ENCODE measurements around the gene SLC25A17.
"Not testable (repeated sequence)": the region's sequence is repeated elsewhere in the genome, so short reads cannot be mapped to it uniquely, and the experiment has no call there.

SLC25A17 gene

GRCh38 chr22:40853333-40853732 is 34.2 kb upstream of the SLC25A17 start:
- no peak for ATAC-seq (ENCODE audit: insufficient read depth, low read depth)
- peak overlapping the region; percentile 14; the same call in 1 of the 2 replicates for H3K27ac ChIP-seq (ENCODE audit: low read length)
- H3K4me3 ChIP-seq (ENCODE audit: low read depth in 1 of 2, low read length in 2 of 2) = peak overlapping the region in 1 of 2 experiments; percentile 91; a peak in 2 of 4 replicates
- peaks cover 49% of the 10 kb centered on the region for H3K36me3 ChIP-seq (ENCODE audit: insufficient read depth, low read length)
- H3K4me2 ChIP-seq (ENCODE audit: insufficient read depth, low read length) = peak overlapping the region; percentile 88; the same call in 1 of the 2 replicates
- peaks cover 36% of the 10 kb centered on the region for H4K20me1 ChIP-seq (ENCODE audit: insufficient read depth, low read length)
- TF ChIP-seq CTCF (IDR thresholded peaks at IDR 0.05; ENCODE audit: borderline replicate concordance, extremely low read depth, low read length, poor library complexity, severe bottlenecking) (no peak), EZH2 (IDR thresholded peaks at IDR 0.05; ENCODE audit: borderline replicate concordance, low read depth, low read length, severe bottlenecking) (no peak)
- no peak for DNase-seq
- H3K79me2 ChIP-seq (ENCODE audit: insufficient read depth, low read length) = peaks cover 96% of the 10 kb centered on the region
- H3K9ac ChIP-seq (ENCODE audit: low read depth, low read length) = peak overlapping the region; percentile 84
- no peaks in the 10 kb centered on the region for H3K9me3 ChIP-seq (ENCODE audit: insufficient read depth, low read length, severe bottlenecking)
- H3K4me1 ChIP-seq (ENCODE audit: insufficient read depth, low read length) = peaks cover 53% of the 10 kb centered on the region
- H2AFZ ChIP-seq (ENCODE audit: low read depth, low read length) = no peak overlapping the region
- H3K27me3 ChIP-seq (ENCODE audit: insufficient read depth, low read length, poor library complexity) = no peaks in the 10 kb centered on the region

- DNase-seq; H3K4me2 ChIP-seq (ENCODE audit: insufficient read depth, low read length); H3K4me1 ChIP-seq (ENCODE audit: insufficient read depth, low read length); H3K4me3 ChIP-seq (ENCODE audit: low read depth in 1 of 2, low read length in 2 of 2); H3K27ac ChIP-seq (ENCODE audit: low read length); H2AFZ ChIP-seq (ENCODE audit: low read depth, low read length); H3K9me3 ChIP-seq (ENCODE audit: insufficient read depth, low read length, severe bottlenecking); H3K27me3 ChIP-seq (ENCODE audit: insufficient read depth, low read length, poor library complexity); ATAC-seq (ENCODE audit: insufficient read depth, low read depth); H3K9ac ChIP-seq (ENCODE audit: low read depth, low read length): not testable (repeated sequence)
- H4K20me1 ChIP-seq (ENCODE audit: insufficient read depth, low read length) = peaks cover 15% of the 10 kb centered on the region; the same call in 1 of the 2 replicates
- H3K36me3 ChIP-seq (ENCODE audit: insufficient read depth, low read length) = peaks cover 96% of the 10 kb centered on the region
- H3K79me2 ChIP-seq (ENCODE audit: insufficient read depth, low read length) = peaks cover 99% of the 10 kb centered on the region
Observed at GRCh38 chr22:40845816-40846215, 26.7 kb upstream of the SLC25A17 start.

GRCh38 chr22:40844951-40845350 is 25.8 kb upstream of the SLC25A17 start:
- ATAC-seq (ENCODE audit: insufficient read depth, low read depth) = no peak

GRCh38 chr22:40838486-40838885 is 19.3 kb upstream of the SLC25A17 start:
- TF ChIP-seq CTCF (IDR thresholded peaks at IDR 0.05; ENCODE audit: borderline replicate concordance, extremely low read depth, low read length, poor library complexity, severe bottlenecking) (no peak), EZH2 (IDR thresholded peaks at IDR 0.05; ENCODE audit: borderline replicate concordance, low read depth, low read length, severe bottlenecking) (no peak)
- H2AFZ ChIP-seq (ENCODE audit: low read depth, low read length) = no peak overlapping the region
- H3K79me2 ChIP-seq (ENCODE audit: insufficient read depth, low read length) = peaks cover 83% of the 10 kb centered on the region
- no peak overlapping the region for H3K27ac ChIP-seq (ENCODE audit: low read length)
- no peak overlapping the region for H3K4me3 ChIP-seq (ENCODE audit: low read depth in 1 of 2, low read length in 2 of 2)
- no peaks in the 10 kb centered on the region for H3K27me3 ChIP-seq (ENCODE audit: insufficient read depth, low read length, poor library complexity)
- ATAC-seq (ENCODE audit: insufficient read depth, low read depth) = no peak
- DNase-seq = no peak
- no peak overlapping the region for H3K9ac ChIP-seq (ENCODE audit: low read depth, low read length)
- peaks cover 12% of the 10 kb centered on the region for H4K20me1 ChIP-seq (ENCODE audit: insufficient read depth, low read length)
- H3K4me2 ChIP-seq (ENCODE audit: insufficient read depth, low read length) = no peak overlapping the region
- H3K9me3 ChIP-seq (ENCODE audit: insufficient read depth, low read length, severe bottlenecking) = no peaks in the 10 kb centered on the region
- H3K4me1 ChIP-seq (ENCODE audit: insufficient read depth, low read length) = no peaks in the 10 kb centered on the region
- peaks cover 92% of the 10 kb centered on the region for H3K36me3 ChIP-seq (ENCODE audit: insufficient read depth, low read length)

More at GRCh38 chr22:40844951-40845350, 25.8 kb upstream of the SLC25A17 start:
- no peaks in the 10 kb centered on the region for H3K27me3 ChIP-seq (ENCODE audit: insufficient read depth, low read length, poor library complexity)
- no peak for DNase-seq
- peaks cover 99% of the 10 kb centered on the region for H3K79me2 ChIP-seq (ENCODE audit: insufficient read depth, low read length)
- no peak overlapping the region for H2AFZ ChIP-seq (ENCODE audit: low read depth, low read length)
- no peak for TF ChIP-seq EZH2 (IDR thresholded peaks at IDR 0.05; ENCODE audit: borderline replicate concordance, low read depth, low read length, severe bottlenecking)
- no peak for TF ChIP-seq CTCF (IDR thresholded peaks at IDR 0.05; ENCODE audit: borderline replicate concordance, extremely low read depth, low read length, poor library complexity, severe bottlenecking)
- peaks cover 10% of the 10 kb centered on the region; the same call in 1 of the 2 replicates for H4K20me1 ChIP-seq (ENCODE audit: insufficient read depth, low read length)
- peaks cover 97% of the 10 kb centered on the region for H3K36me3 ChIP-seq (ENCODE audit: insufficient read depth, low read length)
- H3K4me2 ChIP-seq (ENCODE audit: insufficient read depth, low read length) = no peak overlapping the region
- no peak overlapping the region for H3K4me3 ChIP-seq (ENCODE audit: low read depth in 1 of 2, low read length in 2 of 2)
- H3K4me1 ChIP-seq (ENCODE audit: insufficient read depth, low read length) = peaks cover under 1% of the 10 kb centered on the region; the same call in 1 of the 2 replicates
- no peak overlapping the region for H3K27ac ChIP-seq (ENCODE audit: low read length)
- no peaks in the 10 kb centered on the region for H3K9me3 ChIP-seq (ENCODE audit: insufficient read depth, low read length, severe bottlenecking)
- H3K9ac ChIP-seq (ENCODE audit: low read depth, low read length) = no peak overlapping the region

Measured in DND-41 (cell line).